LHCN-M2 (cell line): Measurements from ENCODE around the gene NPIPA5. TPM values are rescaled to one million over a fixed set of nuclear protein-coding genes. Genes with fewer than 3 reads are reported as not detected.
"Not testable (repeated sequence)": the region's sequence is repeated elsewhere in the genome, so short reads cannot be mapped to it uniquely, and the experiment has no call there.

ENCODE experiments used
- DNase-seq: peaks from one replicate; pipeline ENCODE4 v3.0.0-alpha.2; 2012; ENCODE audit warnings: low read depth
- total RNA-seq: library from RNA; depleted of rRNA; stranded (reverse); fragments of >200 nt; gene quantifications from 2 replicates; pipeline ENCODE4 v1.2.3, GENCODE V29; 2014

Gene NPIPA5
- total RNA-seq, 1 experiment from 2014 or later: 3.6 TPM

DNA sequence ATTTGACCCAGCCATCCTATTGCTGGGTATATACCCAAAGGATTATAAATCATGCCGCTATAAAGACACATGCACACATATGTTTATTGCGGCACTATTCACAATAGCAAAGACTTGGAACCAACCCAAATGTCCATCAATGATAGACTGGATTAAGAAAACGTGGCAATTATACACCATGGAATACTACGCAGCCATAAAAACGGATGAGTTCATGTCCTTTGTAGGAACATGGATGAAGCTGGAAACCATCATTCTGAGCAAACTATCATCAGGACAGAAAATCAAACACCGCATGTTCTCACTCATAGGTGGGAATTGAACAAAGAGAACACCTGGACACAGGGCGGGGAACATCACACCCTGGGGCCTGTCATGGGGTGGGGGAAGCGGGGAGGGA, 14.9 kb upstream of the NPIPA5 start:
- not testable (repeated sequence) for DNase-seq

DNA sequence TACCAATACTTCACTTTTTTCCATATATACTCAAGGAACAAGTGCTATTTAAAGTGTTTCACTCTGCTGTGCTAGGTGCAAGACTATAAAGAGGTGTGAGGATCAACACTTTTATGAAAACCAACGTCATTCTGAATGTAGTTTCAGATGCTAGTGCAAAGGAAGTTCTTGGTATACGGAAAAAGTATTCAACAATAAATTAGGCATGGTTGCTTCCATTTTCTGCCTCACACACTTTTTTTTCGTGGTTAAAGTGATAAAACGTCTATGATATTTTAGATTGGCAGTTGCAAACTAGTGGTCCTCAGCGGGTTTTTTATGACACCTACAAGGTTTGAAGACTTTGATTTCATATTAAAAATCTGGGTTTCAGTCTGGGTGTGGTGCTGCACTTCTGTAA, 11.8 kb upstream of the NPIPA5 start:
- not testable (repeated sequence) for DNase-seq

GRCh38 chr16:15388060-15388459, 10.0 kb upstream of the NPIPA5 start:
- not testable (repeated sequence) for DNase-seq

DNA sequence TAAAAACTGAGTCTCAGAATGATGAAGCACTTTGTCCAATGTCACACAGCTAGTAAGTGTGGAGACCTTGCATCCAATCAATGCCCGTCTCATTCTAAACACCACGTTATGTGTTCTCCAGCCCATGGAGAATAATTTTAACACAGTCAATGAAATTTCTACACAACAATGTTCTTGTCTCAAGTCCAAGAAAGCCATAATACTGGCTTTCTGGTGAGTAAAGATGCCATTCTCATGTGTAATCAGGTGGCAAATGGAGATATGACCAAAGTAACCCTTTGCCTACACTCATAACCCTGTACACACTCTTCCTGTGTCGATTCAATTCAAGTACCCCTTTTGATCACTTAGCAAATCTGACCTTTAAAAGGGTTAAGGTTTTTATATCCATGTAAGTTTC, 4.7 kb upstream of the NPIPA5 start:
- DNase-seq: peak; percentile 50

- DNase-seq: not testable (repeated sequence)
Observed at GRCh38 chr16:15357495-15357894, 20.6 kb downstream of the NPIPA5 start.

DNA sequence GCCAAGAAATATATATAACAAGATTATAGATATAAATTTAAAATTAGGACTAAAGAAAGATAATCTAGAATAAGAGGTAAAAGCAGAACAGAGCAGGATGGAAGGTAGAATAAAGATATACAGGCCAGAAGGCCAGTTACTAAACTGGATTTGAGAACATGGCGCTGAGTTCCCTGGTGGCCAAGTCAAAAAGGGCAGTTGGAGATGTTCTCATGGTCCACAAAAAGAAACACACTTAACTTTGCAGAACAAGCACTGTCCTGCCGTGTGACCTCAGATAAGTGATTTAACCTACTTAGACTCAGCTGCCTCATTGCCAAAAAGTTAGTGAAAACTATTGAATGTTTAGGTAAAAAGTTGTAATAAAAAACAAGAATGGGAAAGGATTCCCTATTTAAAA, 23.2 kb downstream of the NPIPA5 start:
- not testable (repeated sequence) for DNase-seq

DNA sequence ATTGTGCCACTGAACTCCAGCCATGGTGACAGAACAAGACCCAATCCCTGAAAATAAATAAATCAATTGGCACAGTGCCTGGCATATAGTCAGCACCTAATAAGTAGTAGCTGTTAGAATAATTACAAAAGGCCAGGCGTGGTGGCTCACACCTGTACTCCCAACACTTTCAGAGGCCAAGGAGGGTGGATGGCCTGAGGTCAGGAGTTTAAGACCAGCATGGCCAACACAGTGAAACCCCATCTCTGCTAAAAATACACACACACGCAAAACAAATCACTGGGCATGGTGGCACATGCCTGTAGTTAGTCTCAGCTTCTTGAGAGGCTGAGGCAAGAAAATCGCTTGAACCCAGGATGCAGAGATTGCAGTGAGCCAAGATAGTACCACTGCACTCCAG, 25.2 kb downstream of the NPIPA5 start:
- DNase-seq: not testable (repeated sequence)

- not testable (repeated sequence) for DNase-seq
Observed at GRCh38 chr16:15351745-15352144, 26.3 kb downstream of the NPIPA5 start.

- DNase-seq: not testable (repeated sequence)
Observed at GRCh38 chr16:15351251-15351650, 26.8 kb downstream of the NPIPA5 start.

- DNase-seq: not testable (repeated sequence)
Observed at GRCh38 chr16:15348721-15349120, 29.4 kb downstream of the NPIPA5 start.

GRCh38 chr16:15342337-15342736, 35.8 kb downstream of the NPIPA5 start:
- not testable (repeated sequence) for DNase-seq

- not testable (repeated sequence) for DNase-seq
Observed at GRCh38 chr16:15338986-15339385, 39.1 kb downstream of the NPIPA5 start.

- not testable (repeated sequence) for DNase-seq
Observed at GRCh38 chr16:15337974-15338605, 40.0 kb downstream of the NPIPA5 start.

DNA sequence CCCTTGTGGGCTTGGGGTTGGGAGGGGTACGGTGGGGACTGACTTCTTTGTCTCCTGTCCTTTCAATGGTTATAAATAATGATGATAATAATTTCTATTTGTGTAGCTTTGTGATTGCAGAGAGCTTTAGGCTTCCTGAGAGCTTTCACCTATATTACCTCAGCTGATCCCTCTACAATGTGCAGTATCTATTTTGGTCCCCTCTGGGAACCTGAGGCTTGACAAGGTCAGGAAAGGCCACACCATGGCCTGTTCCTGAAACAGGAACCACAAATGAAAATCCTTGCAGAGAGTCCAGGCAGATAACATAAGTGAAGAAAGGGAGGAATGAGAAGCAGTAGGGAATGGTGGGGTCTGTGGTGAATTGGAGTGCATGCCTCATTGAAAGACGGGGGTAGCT, 42.5 kb downstream of the NPIPA5 start:
- not testable (repeated sequence) for DNase-seq

- DNase-seq: not testable (repeated sequence)
Observed at GRCh38 chr16:15333969-15334368, 44.1 kb downstream of the NPIPA5 start.

DNA sequence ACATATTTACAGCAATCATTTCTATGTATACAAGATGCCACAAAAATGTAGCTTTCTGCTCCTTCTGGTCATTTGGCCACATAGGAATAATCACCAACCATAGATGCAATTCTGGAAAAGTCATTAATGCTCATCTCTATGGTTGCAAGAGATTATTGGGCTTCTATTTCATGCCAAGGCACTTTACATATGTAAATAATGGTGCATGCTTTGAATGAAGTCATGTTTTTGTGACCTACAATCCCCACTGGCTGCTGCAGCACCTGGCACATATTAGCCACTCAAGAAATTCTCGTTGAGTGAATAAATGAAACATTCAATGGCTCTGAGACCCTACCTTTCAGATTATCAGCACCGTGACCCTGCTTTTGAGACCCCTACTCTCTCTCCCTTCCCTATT, 47.1 kb downstream of the NPIPA5 start:
- not testable (repeated sequence) for DNase-seq

DNA sequence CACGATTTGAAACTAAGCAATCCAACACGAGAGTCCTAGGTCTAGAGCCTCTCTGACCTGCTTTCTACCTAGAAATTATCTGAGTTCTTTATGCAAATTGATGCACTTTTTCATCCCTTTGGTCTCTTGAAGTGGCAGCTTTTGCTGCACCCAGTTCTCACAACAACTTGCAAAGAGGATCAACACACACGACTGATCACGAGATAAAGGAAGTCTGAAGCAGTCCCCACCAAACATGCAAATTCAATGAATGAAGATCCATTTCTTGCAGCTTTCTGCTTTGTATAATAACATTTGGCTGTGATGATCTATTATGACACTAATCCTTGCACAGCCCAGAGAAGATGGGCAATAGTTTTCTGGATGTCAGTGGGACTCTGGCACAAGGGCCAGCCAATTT, 53.1 kb downstream of the NPIPA5 start:
- DNase-seq: not testable (repeated sequence)

GRCh38 chr16:15323373-15323772, 54.7 kb downstream of the NPIPA5 start:
- not testable (repeated sequence) for DNase-seq

- DNase-seq: not testable (repeated sequence)
Observed at GRCh38 chr16:15321221-15321620, 56.9 kb downstream of the NPIPA5 start.

DNA sequence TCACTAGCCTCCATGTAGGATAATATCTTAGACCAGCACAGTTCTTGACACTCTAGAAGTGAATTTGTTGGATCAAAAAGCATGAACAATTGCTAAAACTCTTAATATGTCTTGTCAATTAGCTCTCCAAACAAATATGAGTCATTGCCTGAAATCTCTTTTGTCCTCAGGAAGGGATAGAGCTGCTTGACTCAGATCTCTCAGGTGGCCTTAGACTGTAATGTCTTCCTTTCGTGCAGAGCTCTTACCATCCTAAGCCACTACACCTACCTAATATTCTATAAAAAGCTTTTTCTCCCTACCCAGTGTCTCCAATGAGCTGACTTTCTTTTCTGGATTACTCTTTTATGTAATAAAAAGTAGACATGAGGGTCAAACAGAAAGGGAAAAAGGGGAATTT, 63.5 kb downstream of the NPIPA5 start:
- DNase-seq: not testable (repeated sequence)
